SK-N-SH (cell line): Measurements from ENCODE around the gene ECI1. TPM values are rescaled to one million over a fixed set of nuclear protein-coding genes. Genes with fewer than 3 reads are reported as not detected.

Experiments used
- CTCF ChIA-PET: fragments of 300-600, 350-600 bp; formaldehyde crosslinking; extraction: SDS; loops from one replicate; lab custom pipeline; 2021; lab: Yijun Ruan, JAX
- POLR2A ChIA-PET: fragments of 350-600 bp; sonication (Branson Sonifier 250); formaldehyde crosslinking; extraction: SDS; loops from one replicate; lab custom pipeline; 2020; ENCODE audit warnings: antibody characterized with exemption, inconsistent platforms; lab: Yijun Ruan, JAX
- DNase-seq: peaks from one replicate; pipeline ENCODE4 v3.0.0; 2012
- H2AFZ ChIP-seq: fragments of 200-600 bp; sonication (generic); 2 replicates; pipeline ENCODE4 v1.8.1; 2016; ENCODE audit warnings: antibody characterized with exemption, mild to moderate bottlenecking, low read depth
- H3F3A ChIP-seq: fragments of 200-600 bp; sonication (generic); replicated peaks from 2 replicates; pipeline ENCODE3; 2016; ENCODE audit warnings: antibody characterized with exemption, mild to moderate bottlenecking; ENCODE audit not compliant: insufficient read depth
- H3K27ac ChIP-seq, 2 experiments: fragments of 200-500 bp in 1 of 2; fragments of 200-600 bp in 1 of 2; sonication (Bioruptor generic) in 1 of 2; sonication (generic), shearing (Covaris generic) in 1 of 2; 2 replicates each; pipeline versions ENCODE4 v1.5.1 to v1.6.1; 2014 to 2016; ENCODE audit warnings: low read depth in 2 of 2, inconsistent platforms in 1 of 2, low read length in 1 of 2, mild to moderate bottlenecking in 1 of 2, mixed read lengths in 1 of 2
- H3K27me3 ChIP-seq: fragments of 200-600 bp; sonication (generic), shearing (Covaris generic); 2 replicates; pipeline ENCODE4 v1.6.1; 2016; ENCODE audit warnings: mixed run types; ENCODE audit not compliant: insufficient read depth
- H3K36me3 ChIP-seq, 2 experiments: fragments of 200-500 bp in 1 of 2; fragments of 200-600 bp in 1 of 2; sonication (Bioruptor generic) in 1 of 2; sonication (generic) in 1 of 2; replicated peaks in 1 of 2; 2 replicates each; pipeline versions ENCODE3 to v1.5.1; 2014 to 2016; ENCODE audit warnings: low read length in 1 of 2, mild to moderate bottlenecking in 1 of 2; ENCODE audit not compliant: insufficient read depth in 2 of 2, control insufficient read depth in 1 of 2
- H3K4me1 ChIP-seq, 2 experiments: fragments of 200-500 bp in 1 of 2; fragments of 200-600 bp in 1 of 2; sonication (Bioruptor generic) in 1 of 2; sonication (generic), shearing (Covaris generic) in 1 of 2; 2 replicates each; pipeline versions ENCODE4 v1.5.1 to v1.6.1; 2014 to 2016; ENCODE audit warnings: low read depth in 1 of 2, low read length in 1 of 2, mixed run types in 1 of 2; ENCODE audit not compliant: insufficient read depth in 2 of 2, control insufficient read depth in 1 of 2
- H3K4me2 ChIP-seq: fragments of 200-600 bp; sonication (generic), shearing (Covaris generic); 2 replicates; pipeline ENCODE4 v1.6.1; 2017; ENCODE audit warnings: mixed run types
- H3K4me3 ChIP-seq, 2 experiments: fragments of 200-500 bp in 1 of 2; fragments of 200-600 bp in 1 of 2; sonication (Bioruptor generic) in 1 of 2; sonication (generic), shearing (Covaris generic) in 1 of 2; 2 replicates each; pipeline versions ENCODE4 v1.5.1 to v1.8.1; 2014 to 2016; ENCODE audit warnings: low read depth in 2 of 2, inconsistent platforms in 1 of 2, low read length in 1 of 2, mild to moderate bottlenecking in 1 of 2, mixed read lengths in 1 of 2, moderate library complexity in 1 of 2
- H3K79me2 ChIP-seq: fragments of 200-600 bp; sonication (generic); 2 replicates; pipeline ENCODE4 v1.8.1; 2017; ENCODE audit warnings: mild to moderate bottlenecking; ENCODE audit not compliant: insufficient read depth
- H3K9ac ChIP-seq: fragments of 200-600 bp; sonication (generic); 2 replicates; pipeline ENCODE4 v1.6.1; 2017; ENCODE audit warnings: mixed run types
- H3K9me2 ChIP-seq: fragments of 200-600 bp; sonication (generic); 2 replicates; pipeline ENCODE4 v1.6.1; 2017; ENCODE audit warnings: mixed run types
- H3K9me3 ChIP-seq: fragments of 200-600 bp; sonication (generic); 2 replicates; pipeline ENCODE4 v1.6.1; 2017; ENCODE audit warnings: mixed run types, mild to moderate bottlenecking, moderate library complexity
- H4K20me1 ChIP-seq: fragments of 200-600 bp; sonication (generic); 2 replicates; pipeline ENCODE4 v1.6.1; 2017; ENCODE audit warnings: mild to moderate bottlenecking, mixed run types; ENCODE audit not compliant: insufficient read depth
- GABPA ChIP-seq: IDR thresholded peaks from 2 replicates; pipeline ENCODE4 v1.4.0; 2012; ENCODE audit warnings: low read depth, mild to moderate bottlenecking
- MAX ChIP-seq: IDR thresholded peaks from 2 replicates; pipeline ENCODE4 v1.4.0; 2012; ENCODE audit warnings: low read depth
- MEF2A ChIP-seq: IDR thresholded peaks from 2 replicates; pipeline ENCODE4 v1.4.0; 2012; ENCODE audit warnings: low read depth, borderline replicate concordance
- PBX3 ChIP-seq: IDR thresholded peaks from 2 replicates; pipeline ENCODE4; 2012
- RAD21 ChIP-seq: IDR thresholded peaks from 2 replicates; pipeline ENCODE4 v1.6.1; 2012; ENCODE audit warnings: mild to moderate bottlenecking, low read length
- RXRA ChIP-seq: IDR thresholded peaks from 2 replicates; pipeline ENCODE4 v1.4.0; 2012; ENCODE audit warnings: low read depth, mild to moderate bottlenecking, borderline replicate concordance
- SIN3A ChIP-seq: IDR thresholded peaks from 2 replicates; pipeline ENCODE4 v1.6.1; 2012; ENCODE audit warnings: low read depth, mild to moderate bottlenecking, low read length, moderate library complexity, borderline replicate concordance
- SMC3 ChIP-seq: IDR thresholded peaks from 2 replicates; pipeline ENCODE4 v1.6.1; 2012; ENCODE audit warnings: low read depth, low read length, improper control_type of control experiment
- TCF12 ChIP-seq: IDR thresholded peaks from 2 replicates; pipeline ENCODE4 v1.4.0; 2012
- YY1 ChIP-seq: IDR thresholded peaks from 2 replicates; pipeline ENCODE4 v1.4.0; 2012; ENCODE audit warnings: low read depth, mild to moderate bottlenecking
- ZBTB33 ChIP-seq: IDR thresholded peaks from 2 replicates; pipeline ENCODE4 v1.4.0; 2012; ENCODE audit warnings: low read depth, borderline replicate concordance
- WGBS: methylation state at CpG from one replicate; pipeline ENCODE4 v1.1.6; 2017; ENCODE audit warnings: low lambda C conversion rate; 5-methylcytosine and 5-hydroxymethylcytosine counted together
- polyA plus RNA-seq, 3 experiments: library from polyadenylated mRNA; depleted of rRNA; stranded (reverse); fragments of >200 nt; gene quantifications; 2 replicates each; pipeline ENCODE4 v1.2.3, GENCODE V29; 2012
- TF ChIP-seq, protein P1 (sequence below): IDR thresholded peaks from 2 replicates; pipeline ENCODE4 v1.4.0; 2012; ENCODE audit warnings: low read depth, borderline replicate concordance

ECI1 gene
- polyA plus RNA-seq, 1 of the 3 experiments (the other 2 are of a cell fraction), result 61.8 TPM

DNA sequence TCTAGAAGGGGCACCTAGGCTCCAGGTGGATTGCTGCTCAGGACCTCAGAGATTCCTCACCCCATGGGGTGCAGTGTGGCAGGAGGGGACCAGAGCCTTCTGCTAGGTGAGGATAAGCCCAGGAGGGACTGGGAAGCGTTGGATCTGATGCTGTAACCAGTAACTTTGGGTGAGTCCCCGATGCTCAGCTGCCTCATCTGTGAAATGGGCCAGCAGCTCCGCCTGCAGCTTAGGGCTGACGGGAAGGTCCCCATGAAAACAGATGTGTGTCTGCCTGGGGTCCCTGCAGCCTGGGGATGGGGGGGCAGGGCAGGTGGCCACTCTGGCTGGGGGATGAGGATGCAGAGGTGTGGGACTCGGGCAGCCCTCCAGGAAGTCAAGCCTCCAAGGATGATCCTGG is 52.3 kb downstream of the ECI1 start:
- Histone ChIP-seq H3K4me1 (peaks cover 0 to 18% of the 10 kb centered on the region in 2 experiments; a peak in 1 of 4 replicates), H3K9me2 (no peaks in the 10 kb centered on the region), H3K9me3 (no peaks in the 10 kb centered on the region), H2AFZ (no peak overlapping the region), H3K4me2 (no peak overlapping the region), H3K36me3 (no peaks in the 10 kb centered on the region), H3F3A (no peaks in the 10 kb centered on the region), H3K4me3 (no peak overlapping the region), H3K27ac (no peak overlapping the region), H3K9ac (no peak overlapping the region), H3K27me3 (no peaks in the 10 kb centered on the region), H3K79me2 (no peaks in the 10 kb centered on the region), H4K20me1 (no peaks in the 10 kb centered on the region)
- DNase-seq, result no peak
- no peak for TF ChIP-seq GABPA
- TF ChIP-seq ZBTB33, result no peak
- CTCF ChIA-PET, result interaction anchor here (1.0 kb wide), 2 partner anchors 46 to 52 kb away, joined by 3 to 4 read pairs; partner anchors contain the start of gene ECI1
- 62% methylated on average over 3 of the region's 5 CpGs for WGBS
- POLR2A ChIA-PET, result interaction anchor here (1.7 kb wide), 1 partner anchor 44 kb away, joined by 5 read pairs; the partner anchor contains the start of gene TRAF7

DNA sequence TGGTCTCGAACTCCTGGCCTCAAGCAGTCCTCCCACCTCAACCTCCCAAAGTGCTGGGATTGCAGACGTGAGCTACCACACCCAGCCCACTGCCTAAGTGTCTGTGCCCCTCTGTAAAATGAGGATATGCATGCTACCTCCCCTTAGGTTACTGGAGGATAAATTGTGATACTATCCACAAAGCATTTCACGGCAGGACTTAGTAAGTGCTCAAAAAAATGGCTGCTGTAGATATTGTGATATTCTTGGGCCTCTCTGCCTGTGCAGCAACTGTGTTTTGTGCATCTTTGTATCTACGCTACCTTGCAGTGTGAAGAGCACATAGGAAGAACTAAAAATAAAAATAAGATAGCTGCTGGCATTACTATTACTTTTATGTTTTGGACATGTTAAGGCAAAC is 53.1 kb downstream of the ECI1 start:
- ChIA-PET POLR2A (interaction anchor here (1.7 kb wide), 1 partner anchor 43 kb away, joined by 5 read pairs; the partner anchor contains the start of gene TRAF7), CTCF (interaction anchor here (0.9 to 1.0 kb wide), 3 partner anchors 26 to 53 kb away, joined by 3 to 4 read pairs (median 3); partner anchors contain the start of gene ECI1)
- H3K4me2 ChIP-seq, result no peak overlapping the region
- H4K20me1 ChIP-seq, result no peaks in the 10 kb centered on the region
- H3K27ac ChIP-seq, result no peak overlapping the region
- no peaks in the 10 kb centered on the region for H3K36me3 ChIP-seq
- 69% methylated on average over 4 of the region's 4 CpGs for WGBS
- H3F3A ChIP-seq, result no peaks in the 10 kb centered on the region
- no peak overlapping the region for H3K4me3 ChIP-seq
- H2AFZ ChIP-seq, result no peak overlapping the region
- H3K27me3 ChIP-seq, result no peaks in the 10 kb centered on the region
- peaks cover 0 to 18% of the 10 kb centered on the region in 2 experiments; a peak in 1 of 4 replicates for H3K4me1 ChIP-seq
- H3K9me3 ChIP-seq, result no peaks in the 10 kb centered on the region
- no peak overlapping the region for H3K9ac ChIP-seq
- H3K79me2 ChIP-seq, result no peaks in the 10 kb centered on the region
- TF ChIP-seq TCF12 (no peak), MAX (no peak), GABPA (no peak), MEF2A (no peak), PBX3 (no peak), RXRA (no peak)
- no peak for DNase-seq
- H3K9me2 ChIP-seq, result no peaks in the 10 kb centered on the region

DNA sequence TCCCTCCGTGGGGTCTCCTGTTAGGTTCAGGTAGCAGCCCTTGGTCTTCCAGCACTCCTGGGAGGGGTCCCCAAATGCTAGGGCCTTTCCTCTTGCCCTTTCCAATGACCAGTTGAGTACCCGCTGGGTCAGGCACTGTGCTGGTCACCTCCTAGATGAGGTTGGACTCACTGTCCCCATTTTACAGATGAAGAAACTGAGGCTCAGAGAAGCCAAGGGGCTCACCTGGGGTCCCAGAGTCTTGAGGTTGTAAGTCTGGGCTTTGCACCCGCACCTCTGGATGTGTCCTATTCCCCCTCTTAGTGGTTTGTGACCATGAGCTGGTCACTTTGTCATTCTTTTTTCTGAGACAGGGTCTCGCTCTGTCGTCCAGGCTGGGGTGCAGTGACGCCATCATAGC is 53.6 kb downstream of the ECI1 start:
- ChIA-PET CTCF (interaction anchor here (0.9 to 1.9 kb wide), 4 partner anchors 27 to 54 kb away, joined by 3 to 5 read pairs (median 4); partner anchors contain the start of gene ECI1), POLR2A (no interaction called here)
- Histone ChIP-seq H3K27ac (no peak overlapping the region), H4K20me1 (no peaks in the 10 kb centered on the region), H3K9me2 (no peaks in the 10 kb centered on the region), H3K4me2 (no peak overlapping the region), H3K9ac (no peak overlapping the region), H3K9me3 (no peaks in the 10 kb centered on the region), H3F3A (no peaks in the 10 kb centered on the region), H3K36me3 (no peaks in the 10 kb centered on the region), H3K79me2 (no peaks in the 10 kb centered on the region), H3K4me3 (no peak overlapping the region), H3K4me1 (peaks cover 0 to 18% of the 10 kb centered on the region in 2 experiments; a peak in 1 of 4 replicates), H3K27me3 (no peaks in the 10 kb centered on the region), H2AFZ (no peak overlapping the region)
- WGBS, result 74% methylated on average over 4 of the region's 6 CpGs
- no peak for DNase-seq
- TF ChIP-seq GABPA, result no peak
- TF ChIP-seq SIN3A, result no peak
- TF ChIP-seq, protein P1, sequence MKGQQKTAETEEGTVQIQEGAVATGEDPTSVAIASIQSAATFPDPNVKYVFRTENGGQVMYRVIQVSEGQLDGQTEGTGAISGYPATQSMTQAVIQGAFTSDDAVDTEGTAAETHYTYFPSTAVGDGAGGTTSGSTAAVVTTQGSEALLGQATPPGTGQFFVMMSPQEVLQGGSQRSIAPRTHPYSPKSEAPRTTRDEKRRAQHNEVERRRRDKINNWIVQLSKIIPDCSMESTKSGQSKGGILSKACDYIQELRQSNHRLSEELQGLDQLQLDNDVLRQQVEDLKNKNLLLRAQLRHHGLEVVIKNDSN, result no peak
- no peak for TF ChIP-seq ZBTB33
- no peak for TF ChIP-seq MAX
- no peak for TF ChIP-seq SMC3
- TF ChIP-seq PBX3, result no peak
- no peak for TF ChIP-seq YY1
- TF ChIP-seq RAD21, result no peak
